ENCODE data around the gene NYNRIN. TPM values are rescaled to one million over a fixed set of nuclear protein-coding genes. Genes with fewer than 3 reads are reported as not detected.
A peak's percentile ranks its signal among the peaks of the same experiment; 100 is the strongest.

Gene NYNRIN
- total and polyA plus RNA-seq, 3 donors from 2014 or later, result 21.8 to 22.0 (median 21.8) TPM

GRCh38 chr14:24426912-24427536 is 28.2 kb downstream of the NYNRIN start:
- DNase-seq, result no peak
- H3K36me3 ChIP-seq (ENCODE audit: low read depth, missing control alignments), result no peaks in the 10 kb centered on the region
- intact Hi-C loops (cut with DNase I; ENCODE audit: low total_unique reads), result no loop called here
- H3K27ac ChIP-seq, result no peak overlapping the region
- H3K9me3 ChIP-seq, result no peaks in the 10 kb centered on the region
- WGBS, 2 donors, result 81 to 89% methylated on average over 8 of the region's 8 CpGs
- no peaks in the 10 kb centered on the region for H3K27me3 ChIP-seq
- TF ChIP-seq CTCF (IDR thresholded peaks at IDR 0.05) (no peak), POLR2A (IDR thresholded peaks at IDR 0.05) (no peak)
- H3K4me3 ChIP-seq, result no peak overlapping the region
- H3K4me1 ChIP-seq, result peaks cover 24% of the 10 kb centered on the region

- 85 to 90% methylated on average over 15 to 18 of the region's 18 CpGs for WGBS, 2 donors
- Histone ChIP-seq H3K4me1 (peaks cover 29% of the 10 kb centered on the region), H3K27ac (no peak overlapping the region), H3K27me3 (no peaks in the 10 kb centered on the region), H3K9me3 (no peaks in the 10 kb centered on the region), H3K36me3 (ENCODE audit: low read depth, missing control alignments) (no peaks in the 10 kb centered on the region), H3K4me3 (no peak overlapping the region)
- DNase-seq, result no peak
- intact Hi-C loops (cut with DNase I; ENCODE audit: low total_unique reads), result no loop called here
- no peak for TF ChIP-seq POLR2A (IDR thresholded peaks at IDR 0.05)
- TF ChIP-seq CTCF (IDR thresholded peaks at IDR 0.05), result no peak
Observed at GRCh38 chr14:24427537-24428508, 29.0 kb downstream of the NYNRIN start.

- H3K27me3 ChIP-seq, result no peaks in the 10 kb centered on the region
- H3K36me3 ChIP-seq (ENCODE audit: low read depth, missing control alignments), result no peaks in the 10 kb centered on the region
- intact Hi-C loops (cut with DNase I; ENCODE audit: low total_unique reads), result no loop called here
- TF ChIP-seq POLR2A (IDR thresholded peaks at IDR 0.05) (no peak), CTCF (IDR thresholded peaks at IDR 0.05) (no peak)
- 47 to 66% methylated on average over 10 to 15 of the region's 18 CpGs for WGBS, 2 donors
- peak overlapping the region; percentile 92 to 98 for H3K27ac ChIP-seq
- H3K4me3 ChIP-seq, result peak overlapping the region in 1 of 2 donors; percentile 80
- H3K4me1 ChIP-seq, result peaks cover 29% of the 10 kb centered on the region
- no peak for DNase-seq
- H3K9me3 ChIP-seq, result no peaks in the 10 kb centered on the region
Observed at GRCh38 chr14:24428628-24429394, 30.0 kb downstream of the NYNRIN start.

- WGBS, 2 donors, result 6 to 14% methylated on average over 14 to 44 of the region's 57 CpGs
- H3K9me3 ChIP-seq, result no peaks in the 10 kb centered on the region
- no peaks in the 10 kb centered on the region for H3K27me3 ChIP-seq
- peak; percentile 94 for DNase-seq
- H3K27ac ChIP-seq, result peak within 1 kb of the TSS; percentile 92 to 98
- H3K4me1 ChIP-seq, result peaks cover 29% of the 10 kb centered on the region
- intact Hi-C loops (cut with DNase I; ENCODE audit: low total_unique reads), result loop anchor here (5.0 kb wide), 2 partner anchors 62 to 97 kb away; partner anchors contain the start of gene NFATC4
- no peaks in the 10 kb centered on the region for H3K36me3 ChIP-seq (ENCODE audit: low read depth, missing control alignments)
- TF ChIP-seq CTCF (IDR thresholded peaks at IDR 0.05) (no peak), POLR2A (IDR thresholded peaks at IDR 0.05) (peak; percentile 46)
- H3K4me3 ChIP-seq, result peak within 1 kb of the TSS; percentile 68 to 80
Observed at GRCh38 chr14:24429395-24430142, 30.8 kb downstream of the NYNRIN start, which contains the start of the genes CBLN3 and KHNYN. Gene CBLN3, minus strand, starts transcription at chr14:24429668. Its CDS starts 614 bp downstream, at chr14:24429054. Gene KHNYN, plus strand, starts transcription at chr14:24429954. Its CDS starts 777 bp downstream, at chr14:24430731.
